Prostate gland (tissue), 2 donors: ENCODE data around the gene MTM1.

ENCODE experiments used
- POLR2A ChIP-seq: fragments of 450-650 bp; IDR thresholded peaks from one replicate; pipeline ENCODE4 v1.6.1; 2016; ENCODE audit warnings: antibody characterized with exemption, mild to moderate bottlenecking
- POLR2AphosphoS5 ChIP-seq: sonication (generic); formaldehyde crosslinking; IDR thresholded peaks from one replicate; pipeline ENCODE4 v1.6.1; 2017; ENCODE audit warnings: antibody characterized with exemption
- TF ChIP-seq, protein P1 (sequence below), 4 experiments: fragments of 200-600 bp in 2 of 4; fragments of 450-650 bp in 2 of 4; sonication (generic) in 2 of 4; IDR thresholded peaks; 1 replicate in 3 of 4; 2 replicates in 1 of 4; pipeline ENCODE4 v1.5.1; 2016 to 2019; ENCODE audit warnings: antibody characterized with exemption in 4 of 4, mild to moderate bottlenecking in 2 of 4, moderate library complexity in 2 of 4

DNA sequence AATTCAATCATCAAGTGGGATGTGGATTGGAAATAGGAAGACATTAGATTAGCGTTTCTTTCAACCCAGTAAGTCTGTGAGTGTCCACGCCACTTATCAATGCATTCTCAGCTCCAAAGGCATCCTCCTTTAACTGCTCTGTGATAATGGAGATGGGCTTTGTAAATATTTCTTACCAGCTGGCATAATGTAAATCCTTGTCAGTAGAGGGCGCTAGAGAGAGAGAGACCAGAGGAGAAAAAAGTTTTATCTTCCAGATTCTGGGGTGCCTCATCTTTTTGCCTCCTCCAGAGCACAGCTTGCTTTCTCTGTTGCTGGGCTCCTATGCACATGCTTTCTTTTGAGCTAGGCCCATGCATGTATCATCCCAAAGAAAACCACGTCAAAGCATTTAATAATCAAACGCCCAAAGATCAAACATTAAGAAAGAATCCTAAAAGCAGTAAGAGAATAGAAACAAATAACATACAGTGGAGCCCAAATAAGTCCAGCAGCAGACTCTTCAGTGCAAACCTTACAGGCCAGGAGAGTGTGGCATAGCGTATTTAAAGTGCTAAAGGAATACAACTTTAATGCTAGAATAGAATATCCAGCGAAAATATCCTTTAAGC, 115.2 kb downstream of the MTM1 start:
- TF ChIP-seq, protein P1, sequence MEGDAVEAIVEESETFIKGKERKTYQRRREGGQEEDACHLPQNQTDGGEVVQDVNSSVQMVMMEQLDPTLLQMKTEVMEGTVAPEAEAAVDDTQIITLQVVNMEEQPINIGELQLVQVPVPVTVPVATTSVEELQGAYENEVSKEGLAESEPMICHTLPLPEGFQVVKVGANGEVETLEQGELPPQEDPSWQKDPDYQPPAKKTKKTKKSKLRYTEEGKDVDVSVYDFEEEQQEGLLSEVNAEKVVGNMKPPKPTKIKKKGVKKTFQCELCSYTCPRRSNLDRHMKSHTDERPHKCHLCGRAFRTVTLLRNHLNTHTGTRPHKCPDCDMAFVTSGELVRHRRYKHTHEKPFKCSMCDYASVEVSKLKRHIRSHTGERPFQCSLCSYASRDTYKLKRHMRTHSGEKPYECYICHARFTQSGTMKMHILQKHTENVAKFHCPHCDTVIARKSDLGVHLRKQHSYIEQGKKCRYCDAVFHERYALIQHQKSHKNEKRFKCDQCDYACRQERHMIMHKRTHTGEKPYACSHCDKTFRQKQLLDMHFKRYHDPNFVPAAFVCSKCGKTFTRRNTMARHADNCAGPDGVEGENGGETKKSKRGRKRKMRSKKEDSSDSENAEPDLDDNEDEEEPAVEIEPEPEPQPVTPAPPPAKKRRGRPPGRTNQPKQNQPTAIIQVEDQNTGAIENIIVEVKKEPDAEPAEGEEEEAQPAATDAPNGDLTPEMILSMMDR (IDR thresholded peaks at IDR 0.05), result peak in 3 of 4 experiments; percentile 30 to 49 (median 46)
- TF ChIP-seq POLR2A (no peak), POLR2AphosphoS5 (no peak)
